ENCODE results near the gene OCSTAMP.
A peak's percentile ranks its signal among the peaks of the same experiment; 100 is the strongest.

OCSTAMP gene

DNA sequence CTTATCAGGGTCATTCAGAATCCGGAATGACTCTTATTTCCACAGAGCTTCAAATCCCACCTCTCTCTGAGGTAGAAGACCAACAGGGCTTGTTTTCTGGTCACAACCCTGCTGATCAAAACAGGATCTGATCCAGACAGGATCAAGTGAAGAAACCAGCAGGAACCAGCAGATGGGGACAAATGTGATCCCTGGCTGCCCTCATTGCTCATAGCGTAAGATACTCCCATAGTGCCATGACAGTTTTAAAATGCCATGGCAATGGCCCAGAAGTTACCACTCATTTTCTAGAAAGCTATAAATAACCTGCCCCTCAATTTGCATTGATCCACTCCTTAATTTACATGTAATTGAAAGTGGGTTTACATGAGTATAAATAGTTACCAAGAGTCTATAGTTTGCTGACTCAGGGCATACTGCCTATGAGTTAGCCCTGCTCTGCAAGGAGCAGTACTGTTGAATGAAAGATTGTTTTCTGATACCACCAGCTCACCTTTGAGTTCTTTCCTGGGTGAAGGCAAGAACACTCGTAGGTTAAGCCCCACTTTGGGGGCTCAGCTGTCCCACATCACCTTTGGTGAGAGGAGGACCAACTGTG, 30.9 kb downstream of the OCSTAMP start:
- Mint-ChIP-seq H3K9me3 (no peaks in the 10 kb centered on the region), H3K27me3 (peaks cover 19% of the 10 kb centered on the region), H3K27ac (no peak overlapping the region), H3K4me3 (no peak overlapping the region), H3K4me1 (no peaks in the 10 kb centered on the region)
- no peak for ATAC-seq
- no peak for DNase-seq

DNA sequence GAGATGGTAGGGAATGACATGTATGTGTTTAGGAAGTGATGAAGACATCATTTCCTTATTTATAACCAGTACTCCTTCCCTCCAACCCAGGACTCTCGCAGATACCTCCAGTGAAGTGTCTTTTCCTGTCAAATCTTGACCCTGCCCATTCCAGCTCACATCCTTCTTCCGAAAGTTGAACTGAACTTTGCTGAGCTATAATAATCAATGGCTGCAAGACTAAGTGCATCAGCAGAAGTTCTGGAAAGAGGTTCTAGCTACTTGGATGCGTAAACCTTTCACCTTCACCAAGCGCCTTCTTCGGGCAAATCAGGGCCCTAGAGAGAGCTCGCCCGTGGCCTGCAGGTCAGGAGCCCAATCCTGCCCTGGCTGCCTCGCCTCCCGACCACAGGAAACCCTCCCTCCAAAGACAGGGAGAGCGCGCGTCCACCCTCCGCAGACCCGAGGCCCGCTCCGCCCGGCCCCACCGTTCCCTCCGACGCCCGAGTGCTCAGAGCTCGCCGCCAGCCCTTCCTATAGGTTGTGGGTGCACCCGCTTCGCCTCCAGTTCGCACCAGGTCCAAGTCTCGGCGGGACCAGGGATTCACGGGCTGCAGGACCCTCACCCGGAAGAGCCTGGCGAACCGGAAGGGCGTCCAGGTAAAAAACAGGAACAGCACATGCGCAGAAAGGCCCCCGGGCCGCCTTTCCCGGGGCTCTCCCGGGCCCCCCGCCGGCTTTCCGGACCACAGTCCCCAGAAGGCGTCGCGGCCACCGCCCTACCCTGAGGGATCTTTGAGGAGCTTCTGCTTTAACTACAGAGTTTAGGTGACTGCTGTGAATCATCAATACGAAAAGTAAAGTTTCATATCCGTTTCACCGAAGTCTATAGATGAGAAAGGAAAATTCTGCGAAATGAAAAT, 37.3 kb downstream of the OCSTAMP start, which contains the start of gene ZNF334:
Gene ZNF334, minus strand, starts transcription at position 617 of the 902 bp plus-strand sequence. CDS start 1,457 bp downstream, outside the sequence.
- Mint-ChIP-seq H3K27me3 (peaks cover 12% of the 10 kb centered on the region), H3K4me3 (peak within 1 kb of the TSS; percentile 87 to 89), H3K4me1 (peaks cover 40% of the 10 kb centered on the region), H3K9me3 (peaks cover 0 to 4% of the 10 kb centered on the region in 2 donors), H3K27ac (peak within 1 kb of the TSS; percentile 85 to 87)
- ATAC-seq (peak; percentile 95), DNase-seq (peak; percentile 24 to 54)

DNA sequence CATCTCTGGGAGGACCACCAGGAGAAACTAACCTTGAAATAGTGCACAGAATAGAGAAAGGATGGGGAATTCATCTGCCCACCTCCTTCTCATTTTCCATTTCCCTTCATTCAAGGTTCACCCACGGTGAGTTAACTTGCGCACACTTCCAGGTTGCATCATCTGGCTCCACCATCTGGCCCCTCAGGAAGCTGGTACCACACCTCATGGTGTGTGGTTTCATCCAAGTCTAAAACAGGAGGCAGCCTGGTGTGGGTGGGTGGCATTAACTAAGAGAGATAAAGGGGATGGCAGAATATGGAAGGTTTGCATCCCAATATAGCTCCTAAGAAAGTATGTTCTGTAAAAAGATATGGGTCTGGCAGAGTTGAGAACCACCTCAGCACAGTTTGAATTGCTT, 40.9 kb downstream of the OCSTAMP start:
- DNase-seq (no peak), ATAC-seq (no peak)
- peak overlapping the region; percentile 6 to 24 for H3K4me3 Mint-ChIP-seq
- H3K27ac Mint-ChIP-seq: peak overlapping the region in 1 of 2 donors; percentile 22
- H3K27me3 Mint-ChIP-seq: peaks cover 35% of the 10 kb centered on the region
- peaks cover 47% of the 10 kb centered on the region for H3K4me1 Mint-ChIP-seq
- H3K9me3 Mint-ChIP-seq: peaks cover 0 to 10% of the 10 kb centered on the region in 2 donors

DNA sequence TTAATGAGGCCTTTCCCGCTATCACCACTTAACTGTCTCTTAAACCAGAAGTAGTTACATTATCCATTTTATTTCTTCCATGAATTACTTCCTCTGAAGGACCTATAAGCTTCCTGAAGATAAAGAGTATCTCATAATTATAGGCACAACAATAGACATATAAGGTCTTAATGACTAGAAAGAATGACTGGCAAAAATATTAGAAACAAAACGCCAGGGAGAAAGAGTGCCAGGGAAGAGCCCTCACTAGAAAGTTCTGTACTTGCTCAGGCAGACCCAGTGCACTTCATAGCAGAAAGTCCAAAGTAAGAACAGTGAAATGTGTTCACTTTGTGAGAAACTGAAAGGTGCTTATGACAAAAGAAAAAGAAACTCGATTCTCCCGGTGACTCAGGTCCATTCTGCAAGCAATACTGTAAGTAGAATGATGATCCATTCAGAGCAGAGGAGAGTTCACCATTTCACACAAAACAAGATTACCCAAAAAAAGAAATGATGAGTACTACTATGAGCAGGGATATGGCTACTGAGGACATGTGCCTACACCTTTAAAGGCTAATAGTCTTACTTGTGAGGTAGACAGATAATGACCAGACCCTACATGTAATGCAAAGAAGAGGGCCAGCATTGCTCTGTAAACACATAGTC, 42.6 kb downstream of the OCSTAMP start:
- DNase-seq (no peak), ATAC-seq (peak; percentile 88)
- Mint-ChIP-seq H3K27ac (peak overlapping the region in 1 of 2 donors; percentile 14), H3K9me3 (peaks cover 14 to 20% of the 10 kb centered on the region in 2 donors), H3K4me1 (peaks cover 42% of the 10 kb centered on the region), H3K27me3 (peaks cover 35% of the 10 kb centered on the region), H3K4me3 (peak overlapping the region in 1 of 2 donors; percentile 6)

DNA sequence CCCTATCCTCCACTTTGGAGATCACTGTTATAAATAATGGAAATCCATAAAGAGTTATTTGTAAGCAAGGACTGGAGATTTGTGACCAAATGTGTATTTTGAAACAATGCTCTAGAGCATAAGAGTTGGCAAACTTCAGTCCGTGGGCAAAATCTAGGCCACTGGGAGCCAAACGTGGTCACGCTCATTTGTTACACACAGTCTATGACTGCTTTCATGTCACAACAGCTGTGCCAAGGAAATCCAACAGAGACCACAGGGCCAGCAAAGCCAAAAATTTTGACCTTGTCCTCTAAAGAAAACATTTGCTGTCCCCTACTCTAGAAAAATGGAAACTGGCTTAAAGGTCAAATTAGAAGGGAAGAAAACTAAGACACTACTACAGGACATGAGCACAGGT, 44.9 kb downstream of the OCSTAMP start:
- H3K27me3 Mint-ChIP-seq: peaks cover 35% of the 10 kb centered on the region
- DNase-seq: no peak
- H3K4me3 Mint-ChIP-seq: no peak overlapping the region
- peaks cover 27% of the 10 kb centered on the region for H3K4me1 Mint-ChIP-seq
- no peak overlapping the region for H3K27ac Mint-ChIP-seq
- H3K9me3 Mint-ChIP-seq: peaks cover 31 to 38% of the 10 kb centered on the region in 2 donors
- no peak for ATAC-seq

DNA sequence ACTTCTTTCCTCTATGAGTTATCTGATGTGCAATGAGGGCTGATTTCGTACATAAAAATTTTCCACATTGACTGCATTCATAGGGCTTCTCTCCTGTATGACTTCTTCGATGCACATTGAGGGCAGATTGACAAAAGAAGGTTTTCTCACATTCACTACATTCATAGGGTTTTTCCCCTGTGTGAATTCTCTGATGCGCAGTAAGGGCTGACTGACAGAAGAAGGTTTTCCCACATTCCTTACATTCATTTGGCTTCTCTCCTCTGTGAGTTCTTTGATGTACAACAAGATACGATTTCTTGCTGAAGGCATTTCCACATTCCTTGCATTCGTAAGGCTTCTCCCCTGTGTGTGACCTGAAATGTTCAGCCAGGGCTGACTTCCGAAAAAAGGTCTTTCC, 48.5 kb downstream of the OCSTAMP start:
- DNase-seq: no peak
- Mint-ChIP-seq H3K27me3 (peaks cover 20% of the 10 kb centered on the region), H3K4me1 (no peaks in the 10 kb centered on the region), H3K4me3 (no peak overlapping the region), H3K27ac (no peak overlapping the region), H3K9me3 (peaks cover 33 to 40% of the 10 kb centered on the region in 2 donors)
- no peak for ATAC-seq

DNA sequence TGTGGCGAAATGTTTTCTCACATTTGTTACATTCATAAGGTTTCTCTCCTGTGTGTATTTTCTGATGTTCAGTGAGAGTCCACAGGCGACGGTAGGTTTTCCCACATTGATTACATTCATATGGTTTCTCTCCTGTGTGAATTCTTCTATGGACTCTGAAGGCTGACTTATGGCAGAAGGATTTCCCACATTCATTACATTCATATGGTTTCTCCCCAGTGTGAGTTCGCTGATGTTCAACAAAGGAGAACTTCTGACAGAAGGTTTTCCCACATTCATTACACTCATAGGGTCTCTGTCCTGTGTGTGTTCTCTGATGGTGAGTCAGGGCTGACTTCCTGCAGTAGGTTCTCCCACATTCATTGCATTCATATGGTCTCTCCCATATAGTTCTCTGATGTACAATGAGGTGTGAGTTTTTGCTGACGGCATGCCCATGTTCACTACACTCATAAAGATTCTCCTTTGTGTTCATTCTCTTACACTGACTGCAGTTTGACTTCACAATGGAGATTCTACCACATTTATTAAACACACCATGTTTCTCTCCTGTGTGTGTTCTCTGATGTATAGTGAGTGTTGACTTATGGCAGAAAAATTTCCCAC, 49.0 kb downstream of the OCSTAMP start:
- Mint-ChIP-seq H3K4me1 (no peaks in the 10 kb centered on the region), H3K27ac (no peak overlapping the region), H3K4me3 (no peak overlapping the region), H3K27me3 (peaks cover 20% of the 10 kb centered on the region), H3K9me3 (peaks cover 38 to 40% of the 10 kb centered on the region in 2 donors)
- DNase-seq: no peak
- ATAC-seq: no peak

DNA sequence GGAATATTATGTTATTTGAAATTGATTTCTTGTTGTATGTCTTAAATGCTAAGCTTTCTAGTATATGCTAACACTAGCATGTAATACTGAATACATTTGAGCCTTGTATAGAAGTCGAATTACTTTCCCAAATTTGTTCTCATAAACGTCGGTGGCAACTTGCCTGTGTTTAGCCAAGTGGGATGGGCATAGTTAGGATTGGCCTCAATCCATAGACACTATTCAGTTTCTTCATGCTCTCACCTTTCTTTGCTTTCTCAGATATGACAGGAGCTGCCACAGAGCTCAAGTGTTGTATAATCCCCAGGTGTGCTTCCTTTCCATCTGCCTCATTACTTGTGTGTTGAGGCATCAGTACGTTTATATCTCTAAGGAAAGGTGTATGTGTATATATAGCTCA, 56.4 kb downstream of the OCSTAMP start:
- Mint-ChIP-seq H3K9me3 (peaks cover 6 to 10% of the 10 kb centered on the region in 2 donors), H3K4me1 (no peaks in the 10 kb centered on the region), H3K4me3 (no peak overlapping the region), H3K27ac (no peak overlapping the region), H3K27me3 (peaks cover 49% of the 10 kb centered on the region)
- DNase-seq (no peak), ATAC-seq (no peak)

DNA sequence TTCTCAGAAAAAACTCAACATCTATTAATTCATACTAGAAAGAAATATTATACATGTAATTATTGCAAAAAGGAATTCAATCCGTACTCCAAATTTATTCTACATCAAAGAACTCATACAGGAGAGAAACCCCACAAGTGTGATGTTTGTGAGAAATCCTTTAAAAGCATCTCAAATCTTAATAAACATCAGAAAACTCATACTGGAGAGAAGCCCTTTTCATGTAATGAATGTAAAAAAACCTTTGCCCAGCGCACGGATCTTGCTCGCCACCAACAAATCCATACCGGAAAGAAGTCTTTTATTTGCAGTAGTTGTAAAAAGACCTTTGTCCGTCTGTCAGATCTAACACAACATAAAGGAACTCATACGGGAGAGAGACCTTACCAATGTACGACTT, 59.1 kb downstream of the OCSTAMP start:
- ATAC-seq: no peak
- Mint-ChIP-seq H3K4me1 (no peaks in the 10 kb centered on the region), H3K9me3 (peaks cover 0 to 1% of the 10 kb centered on the region in 2 donors), H3K4me3 (no peak overlapping the region), H3K27ac (no peak overlapping the region), H3K27me3 (peaks cover 62% of the 10 kb centered on the region)
- DNase-seq: no peak
